Measurements from ENCODE around the gene DRG2.

DNA sequence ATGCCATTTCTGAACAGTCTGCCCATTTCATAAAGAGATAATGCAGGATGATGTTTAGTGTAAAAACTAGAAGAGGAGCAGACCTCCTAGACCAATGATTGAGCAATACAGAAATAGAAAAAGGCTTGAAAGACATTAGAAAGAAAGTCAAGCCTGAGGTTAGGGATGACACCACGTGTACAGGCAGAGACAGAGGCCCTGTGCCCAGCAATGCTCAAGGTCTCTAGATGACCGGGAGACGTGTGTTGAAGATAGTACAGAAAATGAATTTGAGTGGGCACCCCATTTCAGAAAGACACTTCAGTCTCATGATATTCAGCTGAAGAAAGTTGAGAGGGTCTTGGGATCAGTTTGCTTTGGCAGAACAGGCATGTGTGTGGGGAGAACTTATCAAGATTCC lies 43.1 kb upstream of the DRG2 start:
- TF ChIP-seq GATA2 (IDR thresholded peaks at IDR 0.05; ENCODE audit: low read depth, low read length) (no peak), GATA3 (IDR thresholded peaks at IDR 0.05; ENCODE audit: low read depth, low read length) (no peak)
